Natural killer cell (primary cell): ENCODE results near the gene CEP250. TPM values are rescaled to one million over a fixed set of nuclear protein-coding genes. Genes with fewer than 3 reads are reported as not detected.

Experiments used
- ATAC-seq, 3 donors: fragments of 150-1000 bp in 2 of 3; fragments of 200-7000 bp in 1 of 3; cut with Tn5 transposase; 1 replicate in 1 of 3; 2 replicates in 2 of 3; pipeline ENCODE4 v1.10.0; 2021; ENCODE audit warnings: mild to moderate bottlenecking in 2 of 3, moderate library complexity in 2 of 3
- DNase-seq, 2 donors: peaks; one replicate each; pipeline versions ENCODE4 v3.0.0 to v3.0.0-alpha.2; 2013 to 2021; ENCODE audit warnings: mixed read lengths in 1 of 2
- H3K27ac ChIP-seq: one replicate; pipeline ENCODE4 v1.5.1; 2013; ENCODE audit warnings: mild to moderate bottlenecking, low read length
- H3K27me3 ChIP-seq: one replicate; pipeline ENCODE4 v1.6.1; 2013; ENCODE audit warnings: low read length; ENCODE audit not compliant: control insufficient read depth, insufficient read depth
- H3K36me3 ChIP-seq: one replicate; pipeline ENCODE4 v1.6.1; 2013; ENCODE audit warnings: low read length; ENCODE audit not compliant: control insufficient read depth, insufficient read depth
- H3K4me1 ChIP-seq: one replicate; pipeline ENCODE4 v1.6.1; 2013; ENCODE audit warnings: low read length; ENCODE audit not compliant: control insufficient read depth, insufficient read depth
- H3K4me3 ChIP-seq: one replicate; pipeline ENCODE4 v1.5.1; 2013; ENCODE audit warnings: low read length
- H3K9me3 ChIP-seq: one replicate; pipeline ENCODE4 v1.6.1; 2013; ENCODE audit warnings: low read length; ENCODE audit not compliant: control insufficient read depth, insufficient read depth
- H3K27ac Mint-ChIP-seq, 2 donors: one replicate each; pipeline ENCODE4 v1.8.0; 2022; ENCODE audit warnings: mild to moderate bottlenecking in 2 of 2, mixed read lengths in 2 of 2, moderate library complexity in 1 of 2
- H3K27me3 Mint-ChIP-seq, 2 donors: one replicate each; pipeline ENCODE4 v1.8.0; 2022; ENCODE audit warnings: low read depth in 2 of 2, mixed read lengths in 2 of 2
- H3K36me3 Mint-ChIP-seq: one replicate; pipeline ENCODE4 v1.8.0; 2022; ENCODE audit warnings: mixed read lengths
- H3K4me1 Mint-ChIP-seq, 2 donors: one replicate each; pipeline ENCODE4 v1.8.0; 2022; ENCODE audit warnings: mixed read lengths in 2 of 2
- H3K4me3 Mint-ChIP-seq: one replicate; pipeline ENCODE4 v1.8.0; 2022; ENCODE audit warnings: mild to moderate bottlenecking, moderate library complexity, mixed read lengths
- H3K9me3 Mint-ChIP-seq, 2 donors: one replicate each; pipeline ENCODE4 v1.8.0; 2022; ENCODE audit warnings: mixed read lengths in 2 of 2
- WGBS: methylation state at CpG from one replicate; pipeline ENCODE4 v1.1.7; 2013; ENCODE audit warnings: missing lambda C conversion rate; ENCODE audit not compliant: insufficient coverage; 5-methylcytosine and 5-hydroxymethylcytosine counted together
- intact Hi-C: fragments of 100-400 bp; cut with micrococcal nuclease; formaldehyde crosslinking; loops from one replicate; pipeline ENCODE4 v1.14.2; 2022
- total RNA-seq, 4 donors: library from RNA; stranded (reverse); fragments of 120-200 nt in 1 of 4; gene quantifications; one replicate each; pipeline versions ENCODE4 v1.2.3 to v1.2.4, GENCODE V29; 2013 to 2022
- TF ChIP-seq, protein P1 (sequence below): fragments of 200-600 bp; IDR thresholded peaks from one replicate; pipeline ENCODE4 v1.8.0; 2022; ENCODE audit warnings: antibody characterized with exemption

The CEP250 gene
- total RNA-seq, 3 donors from 2014 or later (not counting 1 experiment from before 2014, with no cell fraction given): 61.5 to 91.8 (median 80.8) TPM

DNA sequence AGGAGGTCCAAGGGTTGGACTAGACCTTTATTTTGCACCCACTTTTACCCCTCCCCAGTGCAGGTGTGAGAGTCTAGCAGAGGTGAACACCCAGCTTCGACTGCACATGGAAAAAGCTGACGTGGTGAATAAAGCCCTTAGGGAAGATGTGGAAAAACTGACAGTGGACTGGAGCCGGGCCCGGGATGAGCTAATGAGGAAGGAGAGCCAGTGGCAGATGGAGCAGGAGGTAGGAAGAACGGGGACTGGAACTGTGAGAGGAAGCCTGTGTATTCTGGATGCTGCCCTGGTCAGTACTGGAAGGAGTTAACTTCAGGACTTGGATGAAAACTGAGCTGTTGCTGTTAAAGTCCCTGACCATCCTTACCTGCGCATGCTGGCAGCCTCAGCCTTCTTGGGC, 10.6 kb downstream of the CEP250 start:
- H3K9me3 Mint-ChIP-seq: no peaks in the 10 kb centered on the region
- H3K27ac Mint-ChIP-seq: peak overlapping the region in 1 of 2 donors; percentile 50
- intact Hi-C loops: loop anchor here (10.0 kb wide), 2 partner anchors 149 to 239 kb away; partner anchors contain the start of gene SPAG4
- H3K27me3 Mint-ChIP-seq: no peaks in the 10 kb centered on the region
- Histone ChIP-seq H3K27ac (no peak overlapping the region), H3K4me3 (no peak overlapping the region), H3K36me3 (peaks cover 4% of the 10 kb centered on the region), H3K4me1 (no peaks in the 10 kb centered on the region), H3K9me3 (no peaks in the 10 kb centered on the region), H3K27me3 (no peaks in the 10 kb centered on the region)
- H3K4me1 Mint-ChIP-seq: peaks cover 0 to 23% of the 10 kb centered on the region in 2 donors
- H3K36me3 Mint-ChIP-seq: no peaks in the 10 kb centered on the region
- DNase-seq (no peak), ATAC-seq (no peak)
- WGBS: 91% methylated on average over 6 of the region's 6 CpGs
- no peak overlapping the region for H3K4me3 Mint-ChIP-seq
- TF ChIP-seq, protein P1, sequence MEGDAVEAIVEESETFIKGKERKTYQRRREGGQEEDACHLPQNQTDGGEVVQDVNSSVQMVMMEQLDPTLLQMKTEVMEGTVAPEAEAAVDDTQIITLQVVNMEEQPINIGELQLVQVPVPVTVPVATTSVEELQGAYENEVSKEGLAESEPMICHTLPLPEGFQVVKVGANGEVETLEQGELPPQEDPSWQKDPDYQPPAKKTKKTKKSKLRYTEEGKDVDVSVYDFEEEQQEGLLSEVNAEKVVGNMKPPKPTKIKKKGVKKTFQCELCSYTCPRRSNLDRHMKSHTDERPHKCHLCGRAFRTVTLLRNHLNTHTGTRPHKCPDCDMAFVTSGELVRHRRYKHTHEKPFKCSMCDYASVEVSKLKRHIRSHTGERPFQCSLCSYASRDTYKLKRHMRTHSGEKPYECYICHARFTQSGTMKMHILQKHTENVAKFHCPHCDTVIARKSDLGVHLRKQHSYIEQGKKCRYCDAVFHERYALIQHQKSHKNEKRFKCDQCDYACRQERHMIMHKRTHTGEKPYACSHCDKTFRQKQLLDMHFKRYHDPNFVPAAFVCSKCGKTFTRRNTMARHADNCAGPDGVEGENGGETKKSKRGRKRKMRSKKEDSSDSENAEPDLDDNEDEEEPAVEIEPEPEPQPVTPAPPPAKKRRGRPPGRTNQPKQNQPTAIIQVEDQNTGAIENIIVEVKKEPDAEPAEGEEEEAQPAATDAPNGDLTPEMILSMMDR: no peak

DNA sequence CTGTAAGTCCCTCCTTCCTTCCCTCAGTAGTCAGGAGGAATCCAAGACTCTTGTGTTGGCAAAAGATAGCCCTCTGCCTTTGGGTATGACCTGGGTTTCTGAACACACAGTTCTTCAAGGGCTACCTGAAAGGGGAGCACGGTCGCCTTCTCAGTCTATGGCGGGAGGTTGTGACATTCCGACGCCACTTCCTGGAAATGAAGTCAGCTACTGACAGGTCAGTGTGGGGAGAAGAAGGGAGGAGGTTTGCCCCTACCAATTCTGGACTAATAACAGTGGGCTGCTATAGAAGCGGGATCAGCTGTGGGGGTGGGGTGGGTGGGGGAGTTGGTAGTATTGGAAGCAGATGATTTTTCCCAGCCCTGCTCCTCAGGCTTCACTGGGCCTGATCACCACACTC, 11.5 kb downstream of the CEP250 start:
- WGBS: 88% methylated on average over 5 of the region's 6 CpGs
- intact Hi-C loops: loop anchor here (10.0 kb wide), 2 partner anchors 148 to 238 kb away; partner anchors contain the start of gene SPAG4
- Mint-ChIP-seq H3K4me1 (peaks cover 0 to 23% of the 10 kb centered on the region in 2 donors), H3K27ac (peak overlapping the region in 1 of 2 donors; percentile 50), H3K36me3 (no peaks in the 10 kb centered on the region), H3K4me3 (no peak overlapping the region), H3K27me3 (no peaks in the 10 kb centered on the region), H3K9me3 (no peaks in the 10 kb centered on the region)
- no peak overlapping the region for H3K4me3 ChIP-seq
- ATAC-seq (no peak), DNase-seq (no peak)
- no peak overlapping the region for H3K27ac ChIP-seq
- H3K27me3 ChIP-seq: no peaks in the 10 kb centered on the region
- no peaks in the 10 kb centered on the region for H3K4me1 ChIP-seq
- TF ChIP-seq, protein P1: no peak
- H3K36me3 ChIP-seq: peaks cover 3% of the 10 kb centered on the region
- no peaks in the 10 kb centered on the region for H3K9me3 ChIP-seq

DNA sequence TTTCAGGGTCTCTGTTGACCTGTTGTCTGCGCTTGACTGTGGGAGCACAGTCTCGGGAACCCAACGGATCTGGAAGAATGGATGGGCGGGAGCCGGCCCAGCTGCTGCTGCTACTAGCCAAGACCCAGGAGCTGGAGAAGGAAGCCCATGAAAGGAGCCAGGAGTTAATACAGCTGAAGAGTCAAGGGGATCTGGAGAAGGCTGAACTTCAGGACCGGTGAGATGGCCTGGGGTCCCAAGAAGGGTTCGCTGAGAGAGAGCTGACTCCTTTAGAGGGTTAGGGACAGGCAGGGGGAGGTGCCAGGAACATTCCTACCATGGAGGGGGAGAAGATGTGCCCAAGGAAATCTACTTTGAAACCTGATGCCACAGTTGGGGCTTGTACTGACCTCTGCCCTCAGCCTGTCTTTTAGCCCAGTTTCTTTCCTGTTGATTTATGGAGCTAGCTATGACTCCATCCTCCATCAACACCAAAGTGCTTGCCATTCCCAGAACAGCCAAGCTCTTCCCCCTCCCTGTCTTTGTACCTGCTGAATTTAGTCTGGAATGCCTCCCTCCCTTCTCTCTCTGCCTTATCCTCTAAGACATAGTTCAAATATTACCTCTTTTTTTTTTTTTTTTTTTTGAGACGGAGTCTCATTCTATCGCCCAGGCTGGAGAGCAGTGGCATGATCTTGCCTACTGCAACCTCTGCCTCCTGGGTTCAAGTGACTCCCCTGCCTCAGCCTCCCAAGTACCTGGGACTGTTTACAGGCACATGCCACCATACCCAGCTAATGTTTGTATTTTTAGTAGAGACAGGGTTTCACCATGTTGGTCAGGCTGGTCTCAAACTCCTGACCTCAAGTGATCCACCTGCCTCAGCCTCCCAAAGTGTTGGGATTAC, 12.2 kb downstream of the CEP250 start:
- H3K27ac Mint-ChIP-seq: peak overlapping the region in 1 of 2 donors; percentile 50
- no peaks in the 10 kb centered on the region for H3K27me3 Mint-ChIP-seq

More for the DNA sequence above, 12.2 kb downstream of the CEP250 start:
- no peaks in the 10 kb centered on the region for H3K4me1 ChIP-seq
- Mint-ChIP-seq H3K9me3 (no peaks in the 10 kb centered on the region), H3K36me3 (no peaks in the 10 kb centered on the region), H3K4me3 (no peak overlapping the region), H3K4me1 (peaks cover 6 to 23% of the 10 kb centered on the region in 2 donors)
- no peak for ATAC-seq
- no peaks in the 10 kb centered on the region for H3K36me3 ChIP-seq
- no peak overlapping the region for H3K4me3 ChIP-seq
- no peaks in the 10 kb centered on the region for H3K27me3 ChIP-seq
- WGBS: 96% methylated on average over 9 of the region's 9 CpGs
- H3K27ac ChIP-seq: no peak overlapping the region
- H3K9me3 ChIP-seq: no peaks in the 10 kb centered on the region
- TF ChIP-seq, protein P1: no peak
- DNase-seq: no peak
- intact Hi-C loops: loop anchor here (10.0 kb wide), 2 partner anchors 147 to 237 kb away; partner anchors contain the start of gene SPAG4
